GM06990 (cell line): ENCODE results near the gene UPF2.

Experiments used
- DNase-seq: peaks from one replicate; pipeline ENCODE4 v3.0.0-alpha.2; 2011; ENCODE audit not compliant: insufficient read length; ENCODE audit errors: extremely low read depth
- H3K27me3 ChIP-seq: replicated peaks from 2 replicates; pipeline ENCODE4 v1.6.0; 2011; ENCODE audit warnings: low read length; ENCODE audit not compliant: control insufficient read depth, insufficient read depth
- H3K36me3 ChIP-seq: 2 replicates; pipeline ENCODE4 v1.5.1; 2011; ENCODE audit warnings: low read length; ENCODE audit not compliant: control insufficient read depth, insufficient read depth
- H3K4me3 ChIP-seq: replicated peaks from 2 replicates; pipeline ENCODE4 v1.5.1; 2011; ENCODE audit warnings: low read depth, mild to moderate bottlenecking, control low read depth, low read length
- TF ChIP-seq, protein P1 (sequence below): IDR thresholded peaks from 2 replicates; pipeline ENCODE4 v1.5.1; 2011; ENCODE audit warnings: low read length, control low read depth, mild to moderate bottlenecking, inconsistent platforms; ENCODE audit not compliant: insufficient read depth, poor library complexity, severe bottlenecking

Gene UPF2

DNA sequence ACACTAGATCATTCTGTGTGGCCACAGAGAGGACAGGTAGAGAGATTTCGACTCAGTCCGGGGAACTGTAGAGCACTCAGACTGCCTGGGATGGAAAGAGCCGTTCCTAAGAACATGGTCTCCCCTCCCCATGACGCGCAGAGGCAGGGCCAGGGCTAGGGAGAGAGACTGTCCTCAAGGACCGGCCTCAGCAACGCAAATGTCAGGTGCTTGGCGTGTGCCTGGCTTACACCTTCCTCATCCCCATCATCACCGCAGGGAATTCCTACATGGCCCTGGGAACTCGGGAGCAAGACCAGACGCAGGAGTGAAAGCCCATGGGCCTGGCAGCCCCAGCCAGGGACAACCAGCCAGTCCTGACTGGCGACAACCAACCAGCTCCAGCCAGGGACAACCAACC, 163.8 kb downstream of the UPF2 start:
- H3K27me3 ChIP-seq = no peaks in the 10 kb centered on the region; the same call in 1 of the 2 replicates
- no peak for DNase-seq
- H3K4me3 ChIP-seq = no peak overlapping the region
- no peaks in the 10 kb centered on the region for H3K36me3 ChIP-seq
- TF ChIP-seq, protein P1, sequence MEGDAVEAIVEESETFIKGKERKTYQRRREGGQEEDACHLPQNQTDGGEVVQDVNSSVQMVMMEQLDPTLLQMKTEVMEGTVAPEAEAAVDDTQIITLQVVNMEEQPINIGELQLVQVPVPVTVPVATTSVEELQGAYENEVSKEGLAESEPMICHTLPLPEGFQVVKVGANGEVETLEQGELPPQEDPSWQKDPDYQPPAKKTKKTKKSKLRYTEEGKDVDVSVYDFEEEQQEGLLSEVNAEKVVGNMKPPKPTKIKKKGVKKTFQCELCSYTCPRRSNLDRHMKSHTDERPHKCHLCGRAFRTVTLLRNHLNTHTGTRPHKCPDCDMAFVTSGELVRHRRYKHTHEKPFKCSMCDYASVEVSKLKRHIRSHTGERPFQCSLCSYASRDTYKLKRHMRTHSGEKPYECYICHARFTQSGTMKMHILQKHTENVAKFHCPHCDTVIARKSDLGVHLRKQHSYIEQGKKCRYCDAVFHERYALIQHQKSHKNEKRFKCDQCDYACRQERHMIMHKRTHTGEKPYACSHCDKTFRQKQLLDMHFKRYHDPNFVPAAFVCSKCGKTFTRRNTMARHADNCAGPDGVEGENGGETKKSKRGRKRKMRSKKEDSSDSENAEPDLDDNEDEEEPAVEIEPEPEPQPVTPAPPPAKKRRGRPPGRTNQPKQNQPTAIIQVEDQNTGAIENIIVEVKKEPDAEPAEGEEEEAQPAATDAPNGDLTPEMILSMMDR = no peak

DNA sequence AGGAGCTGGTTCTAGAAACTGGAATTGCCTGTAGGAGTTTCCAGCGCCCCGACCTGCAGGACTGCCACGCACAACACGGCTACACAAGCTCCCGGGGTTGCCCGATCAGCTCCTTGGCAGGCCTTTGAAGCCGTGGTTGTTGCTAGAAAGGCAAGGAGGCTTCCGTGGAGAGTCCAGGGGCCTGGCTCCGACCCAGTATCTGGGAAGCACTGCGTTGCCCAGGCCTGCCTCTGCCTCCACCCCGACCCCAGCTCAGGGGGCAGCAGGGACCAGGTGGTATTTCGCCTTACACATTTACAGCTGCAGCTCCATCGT, 165.1 kb downstream of the UPF2 start:
- no peaks in the 10 kb centered on the region; the same call in 1 of the 2 replicates for H3K27me3 ChIP-seq
- DNase-seq = no peak
- H3K36me3 ChIP-seq = no peaks in the 10 kb centered on the region
- no peak overlapping the region for H3K4me3 ChIP-seq
- TF ChIP-seq, protein P1 = no peak

DNA sequence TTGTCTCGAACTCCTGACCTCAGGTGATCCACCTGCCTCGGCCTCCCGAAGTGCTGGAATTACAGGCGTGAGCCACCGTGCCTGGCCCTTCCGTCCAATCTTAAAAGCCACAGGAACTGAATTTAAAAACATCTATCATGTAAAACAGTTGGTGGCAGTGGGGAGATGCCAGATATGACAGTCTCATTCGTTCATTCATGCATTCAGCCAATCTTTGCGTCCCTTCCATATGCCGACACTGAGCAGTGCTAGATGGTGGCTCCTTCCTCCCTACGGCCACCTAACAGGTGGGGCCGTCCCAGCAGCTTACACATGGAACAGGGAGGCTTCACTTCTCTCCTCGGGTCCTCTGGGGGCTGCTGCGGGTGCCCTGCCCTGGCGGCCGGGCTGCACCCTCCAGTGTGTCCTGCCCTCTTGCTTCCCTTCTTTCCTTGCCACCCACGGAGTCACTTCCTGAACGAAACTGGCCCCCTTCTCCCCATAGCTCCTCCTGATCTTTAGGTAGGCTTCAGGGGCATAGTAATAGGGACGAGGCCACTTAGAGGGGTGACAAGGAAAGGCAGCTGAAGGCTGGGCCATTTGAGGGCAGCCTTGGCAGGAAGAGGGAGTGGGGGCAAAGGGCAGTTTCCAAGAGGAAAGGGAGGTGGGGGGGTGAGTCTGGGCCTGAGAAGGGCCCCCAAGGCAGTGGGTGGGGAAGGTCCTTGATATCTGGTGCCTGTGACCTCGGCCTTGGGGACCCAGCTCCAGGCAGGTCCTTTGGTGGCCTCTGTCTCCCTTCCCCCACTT, 165.6 kb downstream of the UPF2 start:
- no peak overlapping the region for H3K4me3 ChIP-seq
- TF ChIP-seq, protein P1 = no peak
- no peaks in the 10 kb centered on the region for H3K36me3 ChIP-seq
- DNase-seq = no peak
- H3K27me3 ChIP-seq = no peaks in the 10 kb centered on the region; the same call in 1 of the 2 replicates

DNA sequence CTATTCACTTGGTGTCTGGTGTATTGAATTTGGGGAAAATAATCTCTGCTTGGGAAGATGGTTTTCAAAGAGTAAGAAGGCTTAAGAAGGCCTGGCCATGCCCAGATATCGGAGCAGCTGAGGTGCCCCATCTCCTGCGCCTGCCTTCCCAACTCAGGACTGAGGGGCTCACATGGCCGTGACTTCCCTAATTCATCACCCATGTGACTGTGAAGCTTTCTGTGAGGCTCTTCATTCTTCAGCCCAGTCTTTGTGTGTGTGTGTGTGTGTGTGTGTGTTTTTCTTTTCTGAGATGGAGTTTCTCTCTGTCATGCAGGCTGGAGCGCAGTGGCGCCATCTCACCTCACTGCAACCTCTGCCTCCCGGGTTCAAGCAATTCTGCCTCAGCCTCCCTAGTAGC, 166.3 kb downstream of the UPF2 start:
- H3K27me3 ChIP-seq = no peaks in the 10 kb centered on the region; the same call in 1 of the 2 replicates
- no peak overlapping the region for H3K4me3 ChIP-seq
- TF ChIP-seq, protein P1 = no peak
- DNase-seq = no peak
- no peaks in the 10 kb centered on the region for H3K36me3 ChIP-seq

- Histone ChIP-seq H3K27me3 (no peaks in the 10 kb centered on the region; the same call in 1 of the 2 replicates), H3K4me3 (no peak overlapping the region), H3K36me3 (no peaks in the 10 kb centered on the region)
- no peak for DNase-seq
- TF ChIP-seq, protein P1 = no peak
Measured at GRCh38 chr10:11875494-11876281, 166.9 kb downstream of the UPF2 start.
